Adrenal gland (tissue), 5 donors: ENCODE data around the gene IBA57.

Experiments
- POLR2A ChIP-seq, 2 donors: fragments of 450-650 bp; IDR thresholded peaks; one replicate each; pipeline ENCODE4 v1.6.1; 2017; ENCODE audit warnings: antibody characterized with exemption in 2 of 2, mild to moderate bottlenecking in 2 of 2, moderate library complexity in 1 of 2
- TF ChIP-seq, protein P1 (sequence below), 6 experiments: fragments of 450-650 bp in 4 of 6; fragments of 200-600 bp in 2 of 6; sonication (generic) in 1 of 6; IDR thresholded peaks; 1 replicate in 5 of 6; 2 replicates in 1 of 6; pipeline versions ENCODE4 v1.5.1 to v1.8.0; 2016 to 2021; ENCODE audit warnings: antibody characterized with exemption in 6 of 6, mild to moderate bottlenecking in 2 of 6, moderate library complexity in 1 of 6
- donor health status: DM: no; HTN: no; CAD: no.

DNA sequence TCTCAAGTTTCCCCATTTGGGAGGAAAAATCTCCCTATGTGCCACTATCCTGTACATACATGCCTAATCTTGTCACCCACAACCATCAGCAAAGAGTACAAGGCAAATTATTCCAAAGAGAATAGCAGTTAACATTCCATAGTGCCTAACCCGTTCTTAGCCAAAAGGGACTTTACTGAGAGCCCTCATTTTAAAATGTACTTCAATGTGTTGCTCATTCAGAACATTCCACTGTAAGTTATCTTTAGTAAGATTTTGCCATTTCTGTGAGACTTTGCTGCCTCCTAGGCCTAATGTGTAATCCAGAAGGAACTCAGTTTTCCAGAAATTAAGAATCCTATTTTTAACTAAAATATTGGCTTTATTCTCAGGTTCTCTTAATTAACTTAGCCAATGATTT, 45.3 kb upstream of the IBA57 start:
- TF ChIP-seq, protein P1, sequence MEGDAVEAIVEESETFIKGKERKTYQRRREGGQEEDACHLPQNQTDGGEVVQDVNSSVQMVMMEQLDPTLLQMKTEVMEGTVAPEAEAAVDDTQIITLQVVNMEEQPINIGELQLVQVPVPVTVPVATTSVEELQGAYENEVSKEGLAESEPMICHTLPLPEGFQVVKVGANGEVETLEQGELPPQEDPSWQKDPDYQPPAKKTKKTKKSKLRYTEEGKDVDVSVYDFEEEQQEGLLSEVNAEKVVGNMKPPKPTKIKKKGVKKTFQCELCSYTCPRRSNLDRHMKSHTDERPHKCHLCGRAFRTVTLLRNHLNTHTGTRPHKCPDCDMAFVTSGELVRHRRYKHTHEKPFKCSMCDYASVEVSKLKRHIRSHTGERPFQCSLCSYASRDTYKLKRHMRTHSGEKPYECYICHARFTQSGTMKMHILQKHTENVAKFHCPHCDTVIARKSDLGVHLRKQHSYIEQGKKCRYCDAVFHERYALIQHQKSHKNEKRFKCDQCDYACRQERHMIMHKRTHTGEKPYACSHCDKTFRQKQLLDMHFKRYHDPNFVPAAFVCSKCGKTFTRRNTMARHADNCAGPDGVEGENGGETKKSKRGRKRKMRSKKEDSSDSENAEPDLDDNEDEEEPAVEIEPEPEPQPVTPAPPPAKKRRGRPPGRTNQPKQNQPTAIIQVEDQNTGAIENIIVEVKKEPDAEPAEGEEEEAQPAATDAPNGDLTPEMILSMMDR (IDR thresholded peaks at IDR 0.05), result no peak
- TF ChIP-seq POLR2A (IDR thresholded peaks at IDR 0.05), result no peak
